GM12874 (cell line): ENCODE measurements around the gene PHF14.

Source experiments
- CTCF ChIP-seq: IDR thresholded peaks from 2 replicates; pipeline ENCODE4 v1.5.1; 2011; ENCODE audit warnings: low read depth, mild to moderate bottlenecking, control low read depth, low read length, moderate library complexity; ENCODE audit not compliant: insufficient read depth

Gene PHF14

GRCh38 chr7:10981317-10981716 is 7.6 kb downstream of the PHF14 start:
- TF ChIP-seq CTCF, result no peak

- no peak for TF ChIP-seq CTCF
Observed at GRCh38 chr7:10998996-10999757, 25.5 kb downstream of the PHF14 start.

GRCh38 chr7:11005202-11005601 is 31.5 kb downstream of the PHF14 start:
- no peak for TF ChIP-seq CTCF

- TF ChIP-seq CTCF, result no peak
Observed at GRCh38 chr7:11006291-11006690, 32.6 kb downstream of the PHF14 start.

- TF ChIP-seq CTCF, result no peak
Observed at GRCh38 chr7:11009631-11010030, 36.0 kb downstream of the PHF14 start.

GRCh38 chr7:11021468-11021867 is 47.8 kb downstream of the PHF14 start:
- no peak for TF ChIP-seq CTCF

- TF ChIP-seq CTCF, result no peak
Observed at GRCh38 chr7:11026452-11027359, 53.0 kb downstream of the PHF14 start.
